Panc1 (cell line): Measurements from ENCODE around the gene PAGR1.

Experiments
- POLR2AphosphoS5 ChIP-seq: IDR thresholded peaks from 2 replicates; pipeline ENCODE4 v1.6.1; 2012; ENCODE audit warnings: mild to moderate bottlenecking, low read depth, low read length, moderate library complexity
- REST ChIP-seq, 2 experiments: IDR thresholded peaks; 2 replicates each; pipeline ENCODE4 v1.6.1; 2011 to 2012; ENCODE audit warnings: low read depth in 2 of 2, control low read depth in 1 of 2, low read length in 1 of 2, mild to moderate bottlenecking in 1 of 2, moderate library complexity in 1 of 2; ENCODE audit not compliant: insufficient read depth in 1 of 2
- SIN3A ChIP-seq: IDR thresholded peaks from 2 replicates; pipeline ENCODE4 v1.6.1; 2012; ENCODE audit warnings: low read depth, mild to moderate bottlenecking, low read length, moderate library complexity, borderline replicate concordance; ENCODE audit not compliant: insufficient read depth
- TCF7L2 ChIP-seq: IDR thresholded peaks from 2 replicates; pipeline ENCODE4 v1.6.1; 2011; ENCODE audit warnings: mild to moderate bottlenecking, low read depth, low read length, inconsistent platforms
- TF ChIP-seq, protein P1 (sequence below): fragments of 450-650 bp; IDR thresholded peaks from 2 replicates; pipeline ENCODE4 v1.5.1; 2017; ENCODE audit warnings: mild to moderate bottlenecking

- no peak for TF ChIP-seq REST (IDR thresholded peaks at IDR 0.05; ENCODE audit: insufficient read depth in 1 of 2, low read depth in 2 of 2, low read length in 1 of 2)
- no peak for TF ChIP-seq POLR2AphosphoS5
- TF ChIP-seq, protein P1, sequence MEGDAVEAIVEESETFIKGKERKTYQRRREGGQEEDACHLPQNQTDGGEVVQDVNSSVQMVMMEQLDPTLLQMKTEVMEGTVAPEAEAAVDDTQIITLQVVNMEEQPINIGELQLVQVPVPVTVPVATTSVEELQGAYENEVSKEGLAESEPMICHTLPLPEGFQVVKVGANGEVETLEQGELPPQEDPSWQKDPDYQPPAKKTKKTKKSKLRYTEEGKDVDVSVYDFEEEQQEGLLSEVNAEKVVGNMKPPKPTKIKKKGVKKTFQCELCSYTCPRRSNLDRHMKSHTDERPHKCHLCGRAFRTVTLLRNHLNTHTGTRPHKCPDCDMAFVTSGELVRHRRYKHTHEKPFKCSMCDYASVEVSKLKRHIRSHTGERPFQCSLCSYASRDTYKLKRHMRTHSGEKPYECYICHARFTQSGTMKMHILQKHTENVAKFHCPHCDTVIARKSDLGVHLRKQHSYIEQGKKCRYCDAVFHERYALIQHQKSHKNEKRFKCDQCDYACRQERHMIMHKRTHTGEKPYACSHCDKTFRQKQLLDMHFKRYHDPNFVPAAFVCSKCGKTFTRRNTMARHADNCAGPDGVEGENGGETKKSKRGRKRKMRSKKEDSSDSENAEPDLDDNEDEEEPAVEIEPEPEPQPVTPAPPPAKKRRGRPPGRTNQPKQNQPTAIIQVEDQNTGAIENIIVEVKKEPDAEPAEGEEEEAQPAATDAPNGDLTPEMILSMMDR: no peak
- no peak for TF ChIP-seq SIN3A
- TF ChIP-seq TCF7L2: no peak
Observed at GRCh38 chr16:29858974-29859373, 43.0 kb downstream of the PAGR1 start.
